ENCODE data around the gene FGD3.

The FGD3 gene

DNA sequence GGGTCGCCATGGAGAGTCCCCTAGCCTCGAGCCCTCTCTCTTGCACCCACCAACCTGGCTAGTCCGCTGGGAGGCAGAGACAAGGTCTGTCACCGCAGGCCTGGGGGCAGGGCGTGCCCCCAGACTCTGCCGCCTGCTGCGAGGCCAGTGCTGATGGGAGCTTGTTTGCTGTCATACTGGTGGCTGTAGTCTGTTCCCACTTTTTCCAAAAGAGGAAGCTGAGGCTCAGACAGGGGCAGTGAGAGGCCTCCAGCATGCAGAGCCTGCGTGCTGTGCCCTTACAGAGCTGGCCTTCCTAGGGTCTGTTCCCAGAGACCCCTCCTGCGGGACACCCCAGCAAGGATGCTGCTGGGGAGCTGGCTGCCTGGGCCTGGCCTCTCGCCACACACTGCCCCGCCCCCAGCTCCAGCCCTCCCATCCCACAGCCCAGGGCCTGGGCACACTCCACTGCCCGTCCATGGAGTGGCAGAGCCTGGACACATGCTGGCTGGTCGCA lies 90.2 kb downstream of the FGD3 start:
- H3K4me3 ChIP-seq (ENCODE audit: low read depth in 1 of 2, low read length in 2 of 2) = no peak overlapping the region
- no peak overlapping the region for H3K9ac ChIP-seq (ENCODE audit: low read length)
- H3K27me3 ChIP-seq (ENCODE audit: control insufficient read depth in 1 of 2, insufficient read depth in 2 of 2, low read length in 2 of 2) = no peaks in the 10 kb centered on the region
- H3K4me1 ChIP-seq (ENCODE audit: insufficient read depth, low read length) = no peaks in the 10 kb centered on the region
- H3K36me3 ChIP-seq (ENCODE audit: insufficient read depth, low read length) = no peaks in the 10 kb centered on the region
- no peaks in the 10 kb centered on the region for H3K9me3 ChIP-seq (ENCODE audit: low read length)
- no peak overlapping the region for H3K27ac ChIP-seq (ENCODE audit: low read depth, low read length)

DNA sequence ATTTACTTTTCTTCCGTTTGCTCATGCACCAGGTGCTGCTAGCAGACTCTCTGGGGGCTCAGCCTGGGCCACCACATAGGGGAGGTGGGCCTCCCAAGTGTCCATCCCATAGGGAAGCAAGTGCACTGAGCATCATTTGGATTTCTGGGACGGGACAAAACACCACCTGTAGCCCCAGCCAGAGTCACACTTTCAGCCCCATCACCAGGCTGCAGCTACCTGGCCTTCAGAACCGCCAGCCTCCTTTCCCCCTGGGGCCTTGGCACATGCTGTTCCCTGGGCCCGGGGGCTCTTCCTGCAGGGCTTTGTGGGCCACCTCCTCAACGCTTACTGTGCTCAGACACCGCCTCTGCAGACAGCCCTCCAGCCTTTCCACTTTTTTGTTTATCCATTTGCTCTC lies 91.6 kb downstream of the FGD3 start:
- H3K9me3 ChIP-seq (ENCODE audit: low read length) = no peaks in the 10 kb centered on the region

DNA sequence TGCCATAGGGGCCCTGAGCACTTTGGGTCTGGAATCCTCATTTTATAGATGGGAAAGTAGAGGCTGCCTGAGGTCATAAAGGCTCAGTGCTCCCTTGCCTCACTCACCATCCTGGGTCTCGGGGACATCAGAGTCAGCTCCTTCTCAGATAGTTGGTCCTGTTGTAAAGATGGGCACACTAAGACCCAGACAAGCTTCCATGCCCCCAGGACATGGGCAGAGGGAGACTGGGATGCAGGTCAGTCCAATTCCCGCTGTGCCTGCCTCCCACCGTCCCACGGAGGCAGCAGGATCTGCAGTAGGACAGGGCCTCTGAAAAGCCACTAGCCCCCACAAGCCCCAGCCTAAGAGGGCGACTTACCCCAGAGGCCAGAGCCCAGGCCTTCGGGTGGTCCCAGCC lies 92.1 kb downstream of the FGD3 start:
- Histone ChIP-seq H3K9me3 (ENCODE audit: low read length) (no peaks in the 10 kb centered on the region), H3K4me1 (ENCODE audit: insufficient read depth, low read length) (no peaks in the 10 kb centered on the region), H3K4me3 (ENCODE audit: low read depth in 1 of 2, low read length in 2 of 2) (no peak overlapping the region)

More for the DNA sequence above, 91.6 kb downstream of the FGD3 start:
- H3K36me3 ChIP-seq (ENCODE audit: insufficient read depth, low read length) = no peaks in the 10 kb centered on the region
- no peak overlapping the region for H3K9ac ChIP-seq (ENCODE audit: low read length)
- no peaks in the 10 kb centered on the region for H3K4me1 ChIP-seq (ENCODE audit: insufficient read depth, low read length)
- no peak overlapping the region for H3K4me3 ChIP-seq (ENCODE audit: low read depth in 1 of 2, low read length in 2 of 2)
- H3K27me3 ChIP-seq (ENCODE audit: control insufficient read depth in 1 of 2, insufficient read depth in 2 of 2, low read length in 2 of 2) = no peaks in the 10 kb centered on the region
- no peak overlapping the region for H3K27ac ChIP-seq (ENCODE audit: low read depth, low read length)

DNA sequence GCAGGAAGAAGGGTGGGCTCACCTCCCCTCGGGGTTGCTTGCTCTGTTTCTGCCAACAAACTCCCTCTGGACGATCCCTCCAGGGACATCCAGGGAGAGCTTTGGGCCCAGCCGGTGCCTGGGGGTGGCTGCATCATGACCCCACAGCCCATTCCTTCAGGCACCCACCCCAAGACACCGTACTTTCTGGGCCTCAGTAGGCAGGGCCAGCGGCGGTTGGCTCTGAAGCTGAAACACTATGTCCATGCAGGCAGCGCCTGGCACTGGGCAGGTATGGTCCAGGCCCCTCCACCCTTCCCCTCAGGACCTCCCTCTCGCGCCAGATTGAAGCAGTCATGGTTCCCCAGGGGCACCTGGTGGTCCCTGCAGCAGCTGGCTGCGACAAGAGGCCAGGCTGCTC lies 92.7 kb downstream of the FGD3 start:
- Histone ChIP-seq H3K36me3 (ENCODE audit: insufficient read depth, low read length) (no peaks in the 10 kb centered on the region), H3K9ac (ENCODE audit: low read length) (no peak overlapping the region), H3K27ac (ENCODE audit: low read depth, low read length) (no peak overlapping the region), H3K4me3 (ENCODE audit: low read depth in 1 of 2, low read length in 2 of 2) (no peak overlapping the region), H3K4me1 (ENCODE audit: insufficient read depth, low read length) (no peaks in the 10 kb centered on the region), H3K9me3 (ENCODE audit: low read length) (no peaks in the 10 kb centered on the region), H3K27me3 (ENCODE audit: control insufficient read depth in 1 of 2, insufficient read depth in 2 of 2, low read length in 2 of 2) (no peaks in the 10 kb centered on the region)

More for the DNA sequence above, 92.1 kb downstream of the FGD3 start:
- Histone ChIP-seq H3K27me3 (ENCODE audit: control insufficient read depth in 1 of 2, insufficient read depth in 2 of 2, low read length in 2 of 2) (no peaks in the 10 kb centered on the region), H3K27ac (ENCODE audit: low read depth, low read length) (no peak overlapping the region), H3K9ac (ENCODE audit: low read length) (no peak overlapping the region), H3K36me3 (ENCODE audit: insufficient read depth, low read length) (no peaks in the 10 kb centered on the region)

DNA sequence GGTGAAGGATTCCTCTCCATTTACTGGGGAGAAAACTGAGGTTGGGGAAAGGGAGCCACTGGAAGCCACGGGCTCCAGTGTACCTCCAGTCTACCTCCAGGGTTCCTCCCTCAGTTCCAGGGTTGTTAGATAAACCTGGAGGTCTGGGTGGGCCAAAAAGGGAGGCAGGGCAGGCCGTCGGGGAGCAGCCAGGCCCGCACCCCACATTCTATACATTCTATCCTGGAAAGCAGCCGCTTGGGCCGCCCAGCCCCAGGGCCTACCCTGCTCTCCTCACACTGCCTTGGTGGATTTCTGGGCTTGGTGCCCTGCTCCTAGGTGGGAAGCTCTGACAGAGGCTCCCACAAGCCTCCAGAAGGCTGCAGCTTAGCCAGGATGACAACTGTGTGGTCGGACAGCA lies 93.1 kb downstream of the FGD3 start:
- H3K9ac ChIP-seq (ENCODE audit: low read length) = no peak overlapping the region
- H3K4me3 ChIP-seq (ENCODE audit: low read depth in 1 of 2, low read length in 2 of 2) = no peak overlapping the region
- H3K27me3 ChIP-seq (ENCODE audit: control insufficient read depth in 1 of 2, insufficient read depth in 2 of 2, low read length in 2 of 2) = no peaks in the 10 kb centered on the region
- H3K4me1 ChIP-seq (ENCODE audit: insufficient read depth, low read length) = no peaks in the 10 kb centered on the region
- H3K27ac ChIP-seq (ENCODE audit: low read depth, low read length) = no peak overlapping the region
- H3K36me3 ChIP-seq (ENCODE audit: insufficient read depth, low read length) = no peaks in the 10 kb centered on the region
- no peaks in the 10 kb centered on the region for H3K9me3 ChIP-seq (ENCODE audit: low read length)

DNA sequence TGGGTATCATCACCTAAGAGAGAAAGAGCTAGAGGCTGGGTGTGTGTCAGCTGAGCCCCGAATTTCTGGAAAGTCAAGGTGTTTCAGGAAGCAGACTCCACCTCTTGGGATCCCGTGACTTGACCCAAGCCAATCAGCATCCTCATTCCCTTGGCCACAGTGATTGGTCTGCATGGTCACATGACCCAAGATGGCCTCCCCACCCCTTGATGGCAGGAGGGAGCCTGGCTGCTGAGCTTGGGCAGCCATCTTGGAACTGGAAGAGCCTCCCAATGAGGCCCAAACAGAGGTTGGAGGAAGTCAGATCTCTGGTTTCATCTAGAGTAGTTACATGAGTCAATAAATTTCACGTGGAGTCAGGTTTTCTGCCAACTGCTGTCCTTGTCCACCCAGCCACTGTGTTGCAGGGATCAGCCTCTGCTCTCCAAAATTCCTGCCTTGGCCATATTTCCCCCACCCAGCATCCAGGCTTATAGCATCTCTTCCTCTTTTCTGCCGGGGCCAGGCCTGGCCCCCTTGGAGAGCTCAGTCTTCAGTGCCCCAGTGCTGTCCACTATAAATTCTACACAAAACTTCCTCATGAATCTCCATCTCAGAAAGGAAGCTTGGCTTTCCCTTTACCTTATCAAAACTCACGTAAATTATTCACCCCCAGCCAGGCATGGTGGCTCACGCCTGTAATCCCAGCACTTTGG lies 93.9 kb downstream of the FGD3 start:
- no peak overlapping the region for H3K27ac ChIP-seq (ENCODE audit: low read depth, low read length)
- no peak overlapping the region for H3K4me3 ChIP-seq (ENCODE audit: low read depth in 1 of 2, low read length in 2 of 2)
- H3K36me3 ChIP-seq (ENCODE audit: insufficient read depth, low read length) = no peaks in the 10 kb centered on the region
- no peaks in the 10 kb centered on the region for H3K9me3 ChIP-seq (ENCODE audit: low read length)
- H3K27me3 ChIP-seq (ENCODE audit: control insufficient read depth in 1 of 2, insufficient read depth in 2 of 2, low read length in 2 of 2) = no peaks in the 10 kb centered on the region
- no peaks in the 10 kb centered on the region for H3K4me1 ChIP-seq (ENCODE audit: insufficient read depth, low read length)
- H3K9ac ChIP-seq (ENCODE audit: low read length) = no peak overlapping the region

DNA sequence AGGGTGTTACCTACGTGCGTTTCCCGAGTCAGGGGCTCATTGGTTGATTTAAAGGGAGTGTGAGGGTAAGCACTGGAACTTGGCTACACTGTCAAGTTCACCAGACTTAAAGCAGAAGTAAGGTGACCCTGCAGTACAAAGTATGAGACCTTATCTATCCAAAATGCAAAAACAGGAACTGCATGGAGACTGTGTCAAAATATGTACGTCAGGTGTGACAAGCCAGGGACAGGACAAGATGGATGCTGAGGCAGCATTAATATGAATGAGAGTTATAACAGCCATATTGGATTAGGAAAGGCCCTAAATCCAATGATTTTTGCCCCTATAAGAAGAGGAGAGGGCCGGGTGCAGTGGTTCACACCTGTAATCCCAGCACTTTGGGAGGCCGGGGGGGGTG lies 95.8 kb downstream of the FGD3 start:
- H3K9me3 ChIP-seq (ENCODE audit: low read length) = no peaks in the 10 kb centered on the region
- no peaks in the 10 kb centered on the region for H3K36me3 ChIP-seq (ENCODE audit: insufficient read depth, low read length)
- no peak overlapping the region for H3K4me3 ChIP-seq (ENCODE audit: low read depth in 1 of 2, low read length in 2 of 2)
- H3K4me1 ChIP-seq (ENCODE audit: insufficient read depth, low read length) = no peaks in the 10 kb centered on the region
- no peak overlapping the region for H3K9ac ChIP-seq (ENCODE audit: low read length)
- H3K27ac ChIP-seq (ENCODE audit: low read depth, low read length) = no peak overlapping the region
- H3K27me3 ChIP-seq (ENCODE audit: control insufficient read depth in 1 of 2, insufficient read depth in 2 of 2, low read length in 2 of 2) = no peaks in the 10 kb centered on the region

DNA sequence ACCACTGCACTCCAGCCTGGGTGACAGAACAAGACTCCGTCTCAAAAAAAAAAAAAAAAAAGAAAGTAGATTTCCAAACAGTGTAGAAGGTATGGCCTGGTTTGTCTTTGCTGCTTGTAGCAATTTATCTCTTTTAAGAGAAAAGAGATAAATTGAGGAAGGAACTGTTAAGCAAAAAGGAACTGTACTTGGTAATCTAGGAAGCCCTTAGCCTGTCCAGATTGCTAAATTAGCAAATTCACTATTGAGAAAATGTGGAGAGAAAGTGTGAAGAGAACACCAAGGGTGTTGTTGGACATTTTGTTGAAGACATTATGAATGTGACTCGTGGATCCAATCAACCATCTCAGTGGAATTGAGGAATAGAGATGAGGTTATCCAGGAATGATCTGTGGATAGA lies 98.2 kb downstream of the FGD3 start:
- no peaks in the 10 kb centered on the region for H3K36me3 ChIP-seq (ENCODE audit: insufficient read depth, low read length)
- H3K4me3 ChIP-seq (ENCODE audit: low read depth in 1 of 2, low read length in 2 of 2) = no peak overlapping the region
- H3K27ac ChIP-seq (ENCODE audit: low read depth, low read length) = no peak overlapping the region
- H3K9ac ChIP-seq (ENCODE audit: low read length) = no peak overlapping the region
- no peaks in the 10 kb centered on the region for H3K4me1 ChIP-seq (ENCODE audit: insufficient read depth, low read length)
- H3K9me3 ChIP-seq (ENCODE audit: low read length) = no peaks in the 10 kb centered on the region
- no peaks in the 10 kb centered on the region for H3K27me3 ChIP-seq (ENCODE audit: control insufficient read depth in 1 of 2, insufficient read depth in 2 of 2, low read length in 2 of 2)

DNA sequence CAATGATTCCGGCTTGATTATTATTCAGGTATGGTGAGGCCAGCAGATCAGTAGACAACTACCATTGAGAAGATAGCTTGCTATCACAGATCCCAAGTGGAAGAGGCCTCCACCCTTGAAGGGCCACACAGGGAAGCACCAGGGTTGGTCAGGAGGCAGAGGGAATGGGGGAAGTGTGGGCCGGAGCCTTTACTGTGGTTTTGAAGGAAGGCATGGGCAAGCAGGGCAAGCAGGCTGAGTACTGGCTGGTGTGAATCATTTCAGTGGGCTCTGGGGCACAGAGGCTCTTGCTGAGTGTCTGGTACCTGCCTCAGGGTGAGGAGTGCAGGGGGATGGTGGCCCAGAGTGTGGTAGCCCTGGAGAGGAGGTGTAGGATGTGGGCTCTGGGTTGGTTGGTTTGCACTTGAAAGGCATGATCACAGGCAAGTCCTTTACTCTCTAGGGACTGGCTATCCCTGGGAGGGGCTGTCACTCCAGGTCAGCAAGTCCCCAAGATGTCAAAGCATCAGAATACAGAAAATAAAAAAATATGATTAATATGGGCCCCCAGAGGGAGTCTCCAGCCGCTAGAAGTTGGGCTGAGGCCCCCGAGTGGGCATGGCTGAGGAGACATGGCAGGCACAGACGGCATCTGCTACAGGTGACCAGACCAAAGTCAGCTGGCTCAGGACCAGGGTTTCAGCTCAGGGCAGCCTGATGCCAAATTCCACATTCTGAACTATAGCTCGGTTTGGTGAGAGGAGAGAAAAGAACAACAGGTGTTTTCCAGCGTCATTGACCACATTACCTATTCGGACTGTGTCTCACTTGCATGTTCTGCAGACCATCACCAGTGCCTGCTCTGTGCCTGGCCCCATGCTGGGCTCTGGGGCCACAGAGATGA lies 101.5 kb downstream of the FGD3 start:
- no peak overlapping the region for H3K9ac ChIP-seq (ENCODE audit: low read length)
- H3K4me3 ChIP-seq (ENCODE audit: low read depth in 1 of 2, low read length in 2 of 2) = no peak overlapping the region
- H3K27ac ChIP-seq (ENCODE audit: low read depth, low read length) = no peak overlapping the region
- peaks cover 3% of the 10 kb centered on the region for H3K4me1 ChIP-seq (ENCODE audit: insufficient read depth, low read length)
- no peaks in the 10 kb centered on the region for H3K9me3 ChIP-seq (ENCODE audit: low read length)
- H3K27me3 ChIP-seq (ENCODE audit: control insufficient read depth in 1 of 2, insufficient read depth in 2 of 2, low read length in 2 of 2) = no peaks in the 10 kb centered on the region
- no peaks in the 10 kb centered on the region for H3K36me3 ChIP-seq (ENCODE audit: insufficient read depth, low read length)

DNA sequence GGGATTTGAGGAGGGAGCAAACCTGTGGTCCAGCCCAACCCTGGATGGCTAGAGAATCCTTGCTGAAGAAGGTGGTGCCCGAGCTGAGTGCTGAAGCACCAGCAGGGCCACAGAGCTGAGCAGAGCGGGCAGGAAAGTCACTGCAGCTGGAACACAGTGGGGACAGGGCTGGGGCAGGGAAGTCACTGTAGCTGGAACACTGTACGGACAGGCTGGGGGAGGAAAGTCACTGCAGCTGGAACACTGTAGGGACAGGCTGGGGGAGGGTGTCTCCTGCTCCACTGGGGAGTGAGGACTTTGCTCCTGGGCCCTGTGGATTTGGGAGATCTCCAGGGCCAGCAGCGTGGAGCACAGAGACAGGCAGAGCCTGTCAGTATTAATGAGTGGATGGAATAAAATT lies 102.2 kb downstream of the FGD3 start:
- H3K36me3 ChIP-seq (ENCODE audit: insufficient read depth, low read length) = no peaks in the 10 kb centered on the region
- no peak overlapping the region for H3K4me3 ChIP-seq (ENCODE audit: low read depth in 1 of 2, low read length in 2 of 2)
- H3K9ac ChIP-seq (ENCODE audit: low read length) = no peak overlapping the region
- H3K4me1 ChIP-seq (ENCODE audit: insufficient read depth, low read length) = peaks cover 3% of the 10 kb centered on the region
- no peaks in the 10 kb centered on the region for H3K27me3 ChIP-seq (ENCODE audit: control insufficient read depth in 1 of 2, insufficient read depth in 2 of 2, low read length in 2 of 2)
- H3K27ac ChIP-seq (ENCODE audit: low read depth, low read length) = no peak overlapping the region
- H3K9me3 ChIP-seq (ENCODE audit: low read length) = no peaks in the 10 kb centered on the region

DNA sequence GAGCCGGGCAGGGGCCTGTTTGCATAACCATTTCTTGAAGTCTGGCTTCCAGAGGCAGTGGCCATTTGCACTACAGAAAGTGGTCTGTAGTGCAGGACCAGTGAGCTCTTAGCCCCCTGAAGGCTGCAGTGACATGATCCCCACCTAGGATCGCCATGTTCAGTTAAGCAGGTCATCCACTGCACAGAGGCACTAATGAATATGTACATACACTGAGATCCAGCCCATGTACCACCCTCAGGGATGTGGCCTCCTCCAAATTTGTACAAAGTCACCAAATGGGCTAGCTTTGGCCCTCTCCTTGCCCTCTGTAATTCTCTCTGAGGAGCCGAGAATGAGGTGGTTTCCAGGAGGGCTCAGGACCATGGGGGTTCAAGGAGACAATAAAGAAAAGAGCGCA lies 102.9 kb downstream of the FGD3 start:
- Histone ChIP-seq H3K9me3 (ENCODE audit: low read length) (no peaks in the 10 kb centered on the region), H3K36me3 (ENCODE audit: insufficient read depth, low read length) (no peaks in the 10 kb centered on the region), H3K27me3 (ENCODE audit: control insufficient read depth in 1 of 2, insufficient read depth in 2 of 2, low read length in 2 of 2) (no peaks in the 10 kb centered on the region), H3K27ac (ENCODE audit: low read depth, low read length) (no peak overlapping the region), H3K4me3 (ENCODE audit: low read depth in 1 of 2, low read length in 2 of 2) (no peak overlapping the region), H3K4me1 (ENCODE audit: insufficient read depth, low read length) (peaks cover 3% of the 10 kb centered on the region), H3K9ac (ENCODE audit: low read length) (no peak overlapping the region)

All from muscle layer of colon (tissue), 2 donors.